Tibial nerve (tissue), 3 donors: ENCODE data around the gene KCNJ6.

Experiments
- POLR2A ChIP-seq, 2 donors: fragments of 450-650 bp; IDR thresholded peaks; one replicate each; pipeline ENCODE4 v1.6.1; 2017; ENCODE audit warnings: antibody characterized with exemption in 2 of 2, mild to moderate bottlenecking in 2 of 2, moderate library complexity in 2 of 2
- TF ChIP-seq, protein P1 (sequence below), 5 experiments: fragments of 200-600 bp in 3 of 5; fragments of 450-650 bp in 2 of 5; sonication (generic) in 3 of 5; IDR thresholded peaks; one replicate each; pipeline ENCODE4 v1.5.1; 2016 to 2019; ENCODE audit warnings: antibody characterized with exemption in 5 of 5, mild to moderate bottlenecking in 3 of 5, moderate library complexity in 2 of 5

DNA sequence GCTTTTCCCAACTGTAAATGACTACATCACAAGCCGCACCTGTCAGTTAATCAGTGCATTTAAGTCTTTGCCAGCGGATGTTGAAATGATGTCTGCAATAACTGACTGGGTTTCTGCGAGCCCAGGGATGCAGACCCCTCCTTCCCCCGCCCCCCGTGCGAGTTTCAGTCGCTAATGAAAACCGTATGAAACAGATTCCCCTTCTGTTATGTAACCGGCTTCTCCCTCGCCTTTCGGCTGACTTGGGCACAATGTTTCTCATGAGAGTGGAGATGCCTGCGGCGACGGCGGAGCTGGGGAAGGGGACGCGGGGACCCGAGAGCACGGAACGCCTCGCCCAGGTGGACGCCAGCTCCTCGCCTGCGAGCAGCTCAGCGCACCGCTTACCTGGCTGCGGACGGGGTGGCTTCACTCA, 753 bp downstream of the KCNJ6 start:
- TF ChIP-seq, protein P1, sequence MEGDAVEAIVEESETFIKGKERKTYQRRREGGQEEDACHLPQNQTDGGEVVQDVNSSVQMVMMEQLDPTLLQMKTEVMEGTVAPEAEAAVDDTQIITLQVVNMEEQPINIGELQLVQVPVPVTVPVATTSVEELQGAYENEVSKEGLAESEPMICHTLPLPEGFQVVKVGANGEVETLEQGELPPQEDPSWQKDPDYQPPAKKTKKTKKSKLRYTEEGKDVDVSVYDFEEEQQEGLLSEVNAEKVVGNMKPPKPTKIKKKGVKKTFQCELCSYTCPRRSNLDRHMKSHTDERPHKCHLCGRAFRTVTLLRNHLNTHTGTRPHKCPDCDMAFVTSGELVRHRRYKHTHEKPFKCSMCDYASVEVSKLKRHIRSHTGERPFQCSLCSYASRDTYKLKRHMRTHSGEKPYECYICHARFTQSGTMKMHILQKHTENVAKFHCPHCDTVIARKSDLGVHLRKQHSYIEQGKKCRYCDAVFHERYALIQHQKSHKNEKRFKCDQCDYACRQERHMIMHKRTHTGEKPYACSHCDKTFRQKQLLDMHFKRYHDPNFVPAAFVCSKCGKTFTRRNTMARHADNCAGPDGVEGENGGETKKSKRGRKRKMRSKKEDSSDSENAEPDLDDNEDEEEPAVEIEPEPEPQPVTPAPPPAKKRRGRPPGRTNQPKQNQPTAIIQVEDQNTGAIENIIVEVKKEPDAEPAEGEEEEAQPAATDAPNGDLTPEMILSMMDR (IDR thresholded peaks at IDR 0.05) = no peak
- TF ChIP-seq POLR2A (IDR thresholded peaks at IDR 0.05) = no peak
